SK-N-SH treated with all-trans-retinoic acid at 6 μM for 48 hours (cell line): ENCODE measurements around the gene PEX26.
"Not testable (repeated sequence)": the region's sequence is repeated elsewhere in the genome, so short reads cannot be mapped to it uniquely, and the experiment has no call there.

Experiments
- GLIS3 ChIP-seq: fragments of 250-450 bp; sonication (Bioruptor Pico); IDR thresholded peaks from 2 replicates; pipeline ENCODE4 v1.5.0; 2020; ENCODE audit warnings: mild to moderate bottlenecking, moderate library complexity
- TCF4 ChIP-seq: fragments of 250-450 bp; sonication (Bioruptor Pico); IDR thresholded peaks from 2 replicates; pipeline ENCODE4 v1.8.0; 2021; ENCODE audit warnings: mild to moderate bottlenecking, moderate library complexity, borderline replicate concordance

GRCh38 chr22:18051113-18051512 lies 26.7 kb upstream of the PEX26 start:
- not testable (repeated sequence) for TF ChIP-seq TCF4, GLIS3 (CRISPR knock-in tag)
